Measurements from ENCODE around the gene ENTPD6.
"Not testable (repeated sequence)": the region's sequence is repeated elsewhere in the genome, so short reads cannot be mapped to it uniquely, and the experiment has no call there.

- not testable (repeated sequence) for TF ChIP-seq CTCF, POLR2A (IDR thresholded peaks at IDR 0.05)
Observed at GRCh38 chr20:25184391-25184790, 11.1 kb upstream of the ENTPD6 start.
